Measurements from ENCODE around the gene C1orf94.

The C1orf94 gene

GRCh38 chr1:34262023-34262853, 85.5 kb downstream of the C1orf94 start:
- no peak for DNase-seq

- no peak for DNase-seq
These were observed 86.2 kb downstream of the C1orf94 start for GRCh38 chr1:34262921-34263320.

GRCh38 chr1:34263406-34263805, 86.7 kb downstream of the C1orf94 start:
- DNase-seq: no peak

GRCh38 chr1:34265396-34265795, 88.7 kb downstream of the C1orf94 start:
- no peak for DNase-seq

- DNase-seq: no peak
These were observed 89.6 kb downstream of the C1orf94 start for GRCh38 chr1:34266127-34266951.

GRCh38 chr1:34267326-34267725, 90.6 kb downstream of the C1orf94 start:
- no peak for DNase-seq

- no peak for DNase-seq
These were observed 91.7 kb downstream of the C1orf94 start for GRCh38 chr1:34268311-34268954.
